Esophagus muscularis mucosa (tissue), 4 donors: ENCODE data around the gene NSDHL. TPM values are rescaled to one million over a fixed set of nuclear protein-coding genes. Genes with fewer than 3 reads are reported as not detected.

ENCODE experiments used
- DNase-seq: peaks from one replicate; pipeline ENCODE4 v3.0.0-alpha.2; 2017; ENCODE audit errors: extremely low spot score
- H3K27ac ChIP-seq, 4 donors: fragments of 200-600 bp; sonication (generic); replicated peaks in 1 of 4; 1 replicate in 3 of 4; 2 replicates in 1 of 4; pipeline ENCODE4 v1.5.1; 2016 to 2019; ENCODE audit warnings: mild to moderate bottlenecking in 1 of 4
- H3K27me3 ChIP-seq, 4 donors: fragments of 200-600 bp; sonication (generic); one replicate each; pipeline versions ENCODE4 v1.5.1 to v1.6.0; 2016 to 2019
- H3K36me3 ChIP-seq, 4 donors: fragments of 200-600 bp; sonication (generic); one replicate each; pipeline ENCODE4 v1.5.1; 2016 to 2019
- H3K4me1 ChIP-seq, 4 donors: fragments of 200-600 bp; sonication (generic); one replicate each; pipeline ENCODE4 v1.5.1; 2016 to 2019
- H3K4me3 ChIP-seq, 4 donors: fragments of 200-600 bp; sonication (generic); 1 replicate in 2 of 4; 2 replicates in 2 of 4; pipeline ENCODE4 v1.5.1; 2016 to 2019; ENCODE audit warnings: mild to moderate bottlenecking in 4 of 4, moderate library complexity in 1 of 4
- H3K9me3 ChIP-seq, 4 donors: fragments of 200-600 bp; sonication (generic); 1 replicate in 3 of 4; 2 replicates in 1 of 4; pipeline ENCODE4 v1.5.1; 2016 to 2019
- CTCF ChIP-seq, 3 experiments: fragments of 200-600 bp in 2 of 3; fragments of 450-650 bp in 1 of 3; sonication (generic) in 2 of 3; IDR thresholded peaks; one replicate each; pipeline ENCODE4 v1.5.1; 2017 to 2019; ENCODE audit warnings: antibody characterized with exemption in 3 of 3, mild to moderate bottlenecking in 2 of 3, moderate library complexity in 1 of 3
- EP300 ChIP-seq: sonication (generic); formaldehyde crosslinking; IDR thresholded peaks from one replicate; pipeline ENCODE4 v1.6.1; 2017; ENCODE audit warnings: antibody characterized with exemption
- POLR2A ChIP-seq: fragments of 450-650 bp; IDR thresholded peaks from one replicate; pipeline ENCODE4 v1.6.1; 2017; ENCODE audit warnings: antibody characterized with exemption, moderate library complexity, mild to moderate bottlenecking, low read depth
- POLR2AphosphoS5 ChIP-seq, 2 donors: sonication (generic); formaldehyde crosslinking; IDR thresholded peaks; one replicate each; pipeline ENCODE4 v1.6.1; 2017; ENCODE audit warnings: antibody characterized with exemption in 2 of 2
- WGBS: methylation state at CpG from one replicate; pipeline ENCODE4 v1.1.5; 2018; 5-methylcytosine and 5-hydroxymethylcytosine counted together
- intact Hi-C: fragments of 100-400 bp; cut with DNase I; formaldehyde crosslinking; loops from one replicate; pipeline ENCODE4 v1.15.1; 2023
- total RNA-seq, 4 donors: library from RNA; depleted of rRNA; stranded (reverse); fragments of >200 nt; gene quantifications; one replicate each; pipeline versions ENCODE4 v1.1.0 to v1.2.1, GENCODE V29; 2016

The NSDHL gene
- total RNA-seq, 4 donors from 2014 or later = 5.8 to 10.1 (median 8.7) TPM

- Histone ChIP-seq H3K4me3 (peak overlapping the region in 3 of 4 donors; percentile 41 to 51 (median 46)), H3K9me3 (no peaks in the 10 kb centered on the region), H3K27ac (no peak overlapping the region), H3K27me3 (peaks cover 0 to 12% (median 2%) of the 10 kb centered on the region in 4 donors), H3K36me3 (no peaks in the 10 kb centered on the region), H3K4me1 (peaks cover 0 to 9% (median 7%) of the 10 kb centered on the region in 4 donors)
- intact Hi-C loops = no loop called here
- 89% methylated on average over 4 of the region's 10 CpGs for WGBS
- DNase-seq = no peak
- TF ChIP-seq POLR2AphosphoS5 (IDR thresholded peaks at IDR 0.05) (no peak), POLR2A (no peak), CTCF (IDR thresholded peaks at IDR 0.05) (no peak), EP300 (no peak)
Observed at GRCh38 chrX:152898442-152898841, 67.6 kb downstream of the NSDHL start.

GRCh38 chrX:152899111-152899873 lies 68.4 kb downstream of the NSDHL start:
- Histone ChIP-seq H3K27me3 (peaks cover 0 to 14% (median 2%) of the 10 kb centered on the region in 4 donors), H3K36me3 (no peaks in the 10 kb centered on the region), H3K9me3 (no peaks in the 10 kb centered on the region), H3K4me1 (peaks cover 0 to 12% (median 8%) of the 10 kb centered on the region in 4 donors), H3K27ac (no peak overlapping the region), H3K4me3 (no peak overlapping the region)
- TF ChIP-seq CTCF (IDR thresholded peaks at IDR 0.05) = no peak
- TF ChIP-seq EP300 = no peak
- no peak for DNase-seq
- 81% methylated on average over 14 of the region's 16 CpGs for WGBS
- intact Hi-C loops = no loop called here

- Histone ChIP-seq H3K4me3 (no peak overlapping the region), H3K27ac (no peak overlapping the region), H3K36me3 (no peaks in the 10 kb centered on the region), H3K9me3 (no peaks in the 10 kb centered on the region), H3K4me1 (peaks cover 0 to 13% (median 9%) of the 10 kb centered on the region in 4 donors), H3K27me3 (peaks cover 0 to 14% (median 2%) of the 10 kb centered on the region in 4 donors)
- 87% methylated on average over 10 of the region's 12 CpGs for WGBS
- no peak for DNase-seq
- intact Hi-C loops = no loop called here
- TF ChIP-seq CTCF (IDR thresholded peaks at IDR 0.05) = no peak
- TF ChIP-seq EP300 = no peak
- TF ChIP-seq POLR2A = no peak
- no peak for TF ChIP-seq POLR2AphosphoS5 (IDR thresholded peaks at IDR 0.05)
Observed at GRCh38 chrX:152899874-152900719, 69.2 kb downstream of the NSDHL start.

- intact Hi-C loops = no loop called here
- no peak for DNase-seq
- Histone ChIP-seq H3K27me3 (peaks cover 0 to 14% (median 2%) of the 10 kb centered on the region in 4 donors), H3K36me3 (no peaks in the 10 kb centered on the region), H3K9me3 (no peaks in the 10 kb centered on the region), H3K27ac (no peak overlapping the region), H3K4me3 (no peak overlapping the region), H3K4me1 (peaks cover 0 to 13% (median 9%) of the 10 kb centered on the region in 4 donors)
- TF ChIP-seq EP300 (no peak), CTCF (IDR thresholded peaks at IDR 0.05) (no peak)
- WGBS = 90% methylated on average over 8 of the region's 8 CpGs
Observed at GRCh38 chrX:152900937-152901445, 70.1 kb downstream of the NSDHL start.
